ENCODE results near the gene COPS9. TPM values are rescaled to one million over a fixed set of nuclear protein-coding genes. Genes with fewer than 3 reads are reported as not detected.

Gene COPS9
- 144 and 210 TPM in 2 replicates for total RNA-seq

GRCh38 chr2:240136013-240136670 is at the start of gene COPS9:
TSS of gene COPS9 (minus strand) at chr2:240136305. CDS start at chr2:240136284, 21 bp downstream.

DNA sequence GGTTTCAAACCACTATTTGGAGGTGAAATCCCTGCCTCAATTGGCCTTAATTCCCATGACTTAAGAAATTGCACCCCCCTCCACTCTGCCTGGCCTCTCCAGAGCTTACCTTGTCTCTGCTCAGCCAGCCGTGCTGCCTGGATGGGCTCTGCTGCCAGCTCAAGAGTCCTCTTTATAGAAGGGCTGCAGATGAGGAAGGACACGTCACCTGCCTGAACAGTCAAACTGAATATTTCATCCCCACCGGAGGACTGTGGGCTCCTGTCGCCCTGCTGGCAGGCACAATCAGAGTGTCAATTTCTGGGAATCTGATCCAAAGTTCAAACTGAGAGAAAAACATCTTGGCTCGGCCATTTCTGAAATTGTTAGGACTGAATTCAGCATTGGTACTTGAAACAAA is 4.4 kb upstream of the COPS9 start, which contains the start of gene OTOS:
OTOS (minus strand) TSS at position 148 of the 400 bp plus-strand sequence. CDS start 332 bp downstream, outside the sequence.

Other genes starting within 250 kb of the COPS9 start
- 90.9 and 102 TPM in 2 replicates for gene NDUFA10, start 111.0 kb downstream of the COPS9 start, total RNA-seq
- not detected in 2 replicates for gene OR6B2, start 105.9 kb downstream of the COPS9 start, total RNA-seq
- not detected in 2 replicates for gene OR6B3, start 82.8 kb downstream of the COPS9 start, total RNA-seq
- not detected in 2 replicates for gene OTOS, start 4.4 kb upstream of the COPS9 start, total RNA-seq

All from cardiac ventricle fibroblast (primary cell).